ENCODE data around the gene EEF1AKMT2.

The EEF1AKMT2 gene

DNA sequence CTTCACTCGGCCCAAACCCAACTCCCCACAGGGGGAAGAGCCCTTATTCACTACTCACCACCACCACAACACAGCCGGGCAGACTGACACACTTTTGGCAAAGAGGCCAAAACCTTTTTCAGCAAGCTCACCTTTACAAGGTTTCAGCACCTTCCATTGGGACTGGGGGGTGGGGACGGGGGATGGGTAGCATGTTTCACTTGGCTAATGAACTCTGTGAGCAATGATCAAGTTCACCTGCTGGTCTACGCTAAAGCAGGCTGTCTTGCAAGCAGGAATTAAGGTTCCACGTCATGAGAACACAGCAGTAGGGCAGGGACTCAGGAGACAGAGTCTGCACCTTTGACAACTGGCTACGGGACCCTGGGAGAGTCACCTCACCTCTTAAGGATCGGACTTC lies 54.5 kb downstream of the EEF1AKMT2 start:
- no peak for DNase-seq

DNA sequence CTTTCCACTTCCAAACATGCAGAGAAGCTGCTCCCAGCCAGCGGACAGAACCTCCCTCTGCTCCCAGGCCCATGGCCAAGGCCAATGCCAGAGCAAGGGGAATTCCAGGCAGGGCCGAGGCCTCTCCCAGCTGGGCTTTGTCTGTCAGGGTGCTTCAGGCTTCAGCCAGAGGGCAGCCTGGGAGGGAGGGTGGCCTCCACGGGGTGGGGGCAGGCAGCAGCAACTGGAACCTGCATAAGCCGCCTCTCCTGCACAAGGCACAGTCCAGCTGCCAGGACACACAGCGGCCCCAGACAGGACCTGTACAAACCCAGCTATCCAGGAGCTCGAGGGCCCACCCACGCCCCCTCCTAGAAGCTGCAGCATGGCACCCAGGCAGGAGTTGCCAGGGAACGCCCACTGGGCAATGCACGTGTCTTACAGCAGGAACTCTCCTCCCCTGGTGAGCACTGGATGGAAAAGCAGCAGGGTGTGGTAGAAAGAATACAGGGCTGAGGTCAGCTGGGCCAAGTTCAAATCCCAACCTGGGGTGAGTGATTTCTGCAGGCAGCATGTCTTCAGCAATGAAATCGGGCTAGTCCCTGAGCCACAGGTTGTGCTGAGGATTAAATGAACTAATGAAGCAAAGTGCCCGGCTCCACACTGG lies 55.1 kb downstream of the EEF1AKMT2 start:
- DNase-seq = no peak

DNA sequence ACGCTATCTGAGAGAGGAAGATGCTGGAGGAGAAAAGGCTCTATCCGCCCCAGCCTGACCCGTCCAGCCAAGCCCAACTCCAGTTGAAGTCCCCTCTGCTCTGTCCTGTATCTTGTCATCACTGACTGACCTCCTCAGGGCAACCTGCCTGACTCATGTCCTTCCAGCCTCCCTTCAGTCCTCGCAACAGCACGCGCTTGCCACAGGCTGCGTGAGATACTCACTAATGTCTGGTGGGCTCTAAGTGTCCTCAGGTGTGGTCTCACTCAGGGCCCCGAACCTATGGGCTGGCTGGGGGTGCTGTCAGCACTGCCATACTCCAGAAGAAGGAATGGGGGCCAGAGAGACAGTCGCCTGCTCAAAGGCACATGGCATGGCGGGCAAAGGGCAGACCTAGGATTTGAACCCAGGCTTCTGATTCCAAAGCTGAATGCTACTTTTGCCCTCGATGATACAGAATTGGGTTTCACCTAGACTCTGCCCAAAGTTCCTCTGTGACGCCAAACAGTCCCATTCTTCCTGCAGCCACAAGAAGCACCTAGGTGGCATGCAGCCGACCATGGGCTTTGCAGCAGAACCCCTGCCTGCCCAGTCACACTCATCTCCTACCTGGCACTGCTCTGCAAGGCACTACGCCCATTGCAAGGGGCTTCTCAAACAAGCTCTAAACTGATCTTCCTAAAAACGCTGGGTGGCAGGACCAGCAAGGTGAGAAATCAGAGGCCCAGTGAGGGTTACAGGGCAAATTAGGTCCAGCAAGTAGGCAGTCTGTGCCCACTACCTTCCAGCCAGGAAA lies 56.0 kb downstream of the EEF1AKMT2 start:
- no peak for DNase-seq

DNA sequence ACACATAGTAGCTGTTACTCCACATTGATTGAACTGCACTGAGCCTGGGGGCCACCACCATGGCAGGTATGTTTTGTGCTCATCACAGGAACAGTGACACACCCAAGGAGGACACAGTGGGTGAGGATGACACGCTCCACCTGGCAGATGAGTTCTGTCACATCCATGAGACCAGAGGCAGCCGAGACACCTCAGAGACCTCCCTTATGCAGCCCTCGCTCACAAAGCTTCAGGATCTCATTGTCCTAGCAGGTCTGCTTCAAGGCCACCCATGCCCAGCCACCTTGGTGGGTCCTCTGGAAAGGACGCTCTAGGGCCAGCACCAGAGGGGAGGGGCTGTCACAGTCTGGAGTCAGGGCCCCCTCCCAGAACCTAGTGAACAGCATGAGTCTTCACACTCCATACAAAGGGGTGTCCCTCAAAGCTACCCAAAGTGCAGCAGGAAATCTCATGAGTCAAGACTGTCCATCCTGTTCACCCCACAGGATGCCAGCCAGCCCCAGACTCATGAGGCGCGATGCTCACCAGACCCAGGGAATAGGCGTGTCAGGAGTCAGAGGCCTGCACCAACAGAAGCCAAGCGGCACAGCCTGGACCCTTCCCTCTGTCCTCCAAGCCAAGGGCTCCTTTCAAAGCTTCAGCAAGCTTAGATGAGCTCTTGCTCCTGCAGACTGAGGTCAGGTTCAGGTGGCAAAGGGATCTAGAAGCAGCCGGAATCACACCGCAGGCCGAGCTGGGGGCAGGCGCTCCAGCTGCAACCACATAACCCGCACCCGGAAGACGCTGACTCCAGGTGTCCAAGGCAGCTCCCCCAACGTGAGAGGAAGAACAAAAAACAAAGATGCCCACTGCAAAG lies 57.1 kb downstream of the EEF1AKMT2 start:
- peak in 1 of 5 donors; percentile 72 for DNase-seq

DNA sequence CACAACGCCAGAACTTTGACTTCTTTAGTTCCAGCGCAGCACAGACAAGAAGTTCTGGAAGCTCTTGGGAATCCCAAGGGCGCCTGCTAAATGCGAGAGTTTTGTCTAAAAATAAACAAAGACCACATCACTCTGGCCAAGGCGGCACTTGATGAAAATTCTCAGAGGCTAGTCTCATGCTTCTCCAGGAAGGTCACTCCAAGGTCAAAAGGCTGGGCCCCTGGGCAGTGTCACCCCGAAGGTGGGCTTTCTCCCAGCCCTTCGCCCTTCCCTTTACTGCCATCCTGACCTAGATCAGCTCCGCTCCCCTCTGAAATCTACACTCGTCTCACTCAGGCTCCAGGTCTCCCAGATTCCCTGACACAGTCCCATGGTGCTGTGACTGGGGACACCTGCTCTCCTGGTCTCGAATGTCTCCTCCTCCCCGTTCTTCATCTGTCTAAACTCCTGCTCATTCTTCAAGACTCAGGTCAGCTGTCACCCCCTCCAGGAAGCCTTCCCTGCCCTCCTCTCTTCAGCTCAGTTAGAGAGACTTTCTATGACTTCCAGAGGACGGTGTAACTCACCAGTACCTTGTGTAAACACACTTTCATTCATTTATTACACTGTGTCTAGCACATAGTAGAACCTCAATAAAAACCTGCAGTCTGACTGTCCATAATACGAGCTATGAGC lies 58.0 kb downstream of the EEF1AKMT2 start:
- DNase-seq = no peak

DNA sequence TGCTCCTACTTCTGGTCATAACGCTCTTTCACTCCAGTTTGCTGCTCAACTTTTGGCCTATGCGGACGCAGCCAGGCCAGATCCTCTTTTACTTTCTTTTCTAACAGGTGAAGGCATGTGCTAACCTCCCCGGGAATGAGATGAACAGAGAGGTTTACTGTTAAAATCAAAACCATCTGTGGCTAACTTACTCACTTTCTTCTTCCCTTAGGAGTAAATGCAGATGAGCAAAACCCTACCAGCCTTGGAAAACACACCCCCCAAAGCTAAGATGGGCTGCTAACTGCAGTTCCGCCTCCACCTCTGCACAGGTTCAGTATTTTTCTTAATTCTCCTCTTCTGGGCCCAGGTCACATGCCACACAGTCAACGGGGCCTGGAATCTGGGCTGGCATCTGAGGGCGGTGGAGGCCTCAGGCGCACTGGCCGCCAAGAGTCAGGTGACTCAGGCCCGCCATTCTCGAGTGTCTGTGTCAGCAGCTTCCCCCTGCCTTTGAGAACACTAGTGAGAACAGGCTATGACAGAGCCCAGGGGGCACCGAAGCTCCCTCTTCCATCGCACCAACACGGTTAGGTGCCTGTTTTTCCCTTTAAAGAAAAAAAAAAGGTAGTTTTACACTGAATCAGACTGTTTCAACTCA lies 58.6 kb downstream of the EEF1AKMT2 start:
- peak in 3 of 5 donors; percentile 42 to 71 (median 45) for DNase-seq

DNA sequence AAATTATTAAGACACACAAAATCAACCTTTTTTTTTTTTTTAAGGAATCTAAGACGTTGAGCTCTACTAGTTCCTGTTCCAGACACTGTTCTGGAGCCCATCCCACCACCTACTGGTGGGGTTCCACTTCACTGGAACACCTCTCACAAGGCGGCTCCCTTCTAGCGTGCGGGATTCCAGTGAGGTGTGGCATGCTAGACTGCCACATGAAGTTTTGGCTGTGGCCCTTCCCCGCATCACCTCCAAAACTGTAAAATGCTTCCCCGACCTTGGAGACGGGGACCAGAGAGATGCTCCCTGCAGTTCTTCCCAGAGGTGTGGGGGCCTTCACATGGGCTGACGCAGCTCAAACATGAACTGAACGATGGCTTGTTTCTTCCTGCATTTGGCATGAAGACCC lies 60.1 kb downstream of the EEF1AKMT2 start:
- DNase-seq = no peak

DNA sequence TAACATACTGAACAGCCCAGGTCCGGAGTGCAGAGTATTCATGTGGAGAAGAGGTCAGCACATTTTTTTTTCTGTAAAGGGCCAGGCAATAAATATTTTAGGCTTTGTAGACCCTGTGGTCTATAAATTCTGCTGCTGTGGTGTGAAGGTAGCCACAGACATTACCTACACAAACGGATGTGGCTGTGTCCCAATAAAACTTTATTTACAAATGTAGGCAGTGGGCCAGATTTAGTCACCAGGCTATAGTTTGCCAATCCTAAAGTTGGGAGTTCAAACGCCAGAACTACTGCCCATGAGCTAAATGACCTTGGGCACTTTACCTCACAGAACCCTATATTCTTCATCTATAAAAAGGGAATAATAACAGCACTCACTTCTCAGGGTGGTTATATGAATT lies 60.9 kb downstream of the EEF1AKMT2 start:
- no peak for DNase-seq

DNA sequence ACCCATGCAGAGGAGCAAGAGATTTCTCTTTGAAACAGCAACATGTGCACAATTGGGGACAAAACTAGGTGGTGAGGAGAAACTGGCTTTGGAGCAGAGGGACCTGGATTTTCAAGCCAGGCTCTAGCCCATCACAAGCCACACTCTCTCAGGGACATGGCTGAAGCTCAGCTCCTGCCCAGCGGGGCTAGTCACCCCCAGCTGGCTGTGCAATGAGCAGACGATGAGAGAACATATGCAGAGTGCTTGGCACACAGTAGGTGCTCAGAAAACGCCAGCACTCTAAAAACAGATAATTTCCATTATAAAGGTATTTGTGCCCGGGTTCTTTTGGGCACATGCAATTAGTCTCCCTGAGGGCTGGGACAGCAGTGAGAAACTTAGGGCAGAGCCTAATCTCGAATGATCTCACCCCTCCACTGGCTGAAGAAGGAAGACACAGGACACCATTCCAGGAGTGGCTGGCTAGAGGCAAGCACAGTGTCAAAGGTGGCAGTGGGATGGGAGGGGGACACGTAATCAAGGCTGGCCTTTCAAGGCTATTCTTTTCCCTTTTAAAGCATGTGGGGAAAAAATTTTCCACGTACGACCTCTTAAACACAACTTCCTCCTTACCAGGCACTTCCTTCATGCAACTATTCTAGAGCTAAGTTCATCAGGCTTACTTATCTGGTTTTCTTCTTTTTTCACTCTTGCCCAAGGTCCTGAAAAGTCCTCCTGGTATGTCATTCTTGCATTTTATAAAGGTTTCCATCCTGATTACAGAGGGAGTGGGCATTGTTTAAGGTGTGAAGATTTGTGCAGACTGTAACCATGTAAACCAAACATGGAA lies 62.6 kb downstream of the EEF1AKMT2 start:
- no peak for DNase-seq

DNA sequence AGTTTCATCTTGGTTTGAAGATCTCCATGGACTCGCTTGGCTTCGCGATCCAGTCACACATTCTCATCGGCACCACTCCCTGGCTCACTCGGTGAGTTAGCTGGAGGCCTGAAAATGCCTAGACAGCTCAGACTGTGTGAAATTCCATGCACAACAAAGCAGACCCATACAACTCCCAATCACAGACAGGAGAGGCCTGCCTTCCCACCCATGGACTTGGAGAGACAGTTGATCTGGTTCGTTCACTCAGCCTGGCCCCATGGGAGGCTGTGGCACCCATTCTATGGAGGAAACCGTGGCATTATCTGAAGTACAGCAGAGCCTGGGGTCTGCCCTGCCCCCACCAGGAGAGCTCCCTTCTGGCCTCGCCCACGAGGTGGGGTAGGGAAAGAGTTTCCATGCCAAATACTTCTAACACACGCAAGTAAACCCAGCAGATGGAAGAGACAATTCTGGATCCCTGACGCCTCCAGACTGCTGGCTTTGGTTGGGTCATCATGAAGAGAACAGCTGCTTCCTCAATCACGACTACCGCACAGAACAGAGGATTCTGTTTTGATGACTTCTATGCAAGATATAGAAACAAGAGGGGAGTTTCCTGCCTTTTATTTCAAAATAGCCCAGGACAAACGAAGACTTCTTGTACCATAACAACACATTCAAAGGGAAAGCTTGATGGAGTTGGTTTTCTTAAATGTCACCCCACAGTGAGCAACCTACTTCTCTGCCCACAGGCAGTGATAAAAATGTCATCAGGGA lies 63.4 kb downstream of the EEF1AKMT2 start:
- no peak for DNase-seq

DNA sequence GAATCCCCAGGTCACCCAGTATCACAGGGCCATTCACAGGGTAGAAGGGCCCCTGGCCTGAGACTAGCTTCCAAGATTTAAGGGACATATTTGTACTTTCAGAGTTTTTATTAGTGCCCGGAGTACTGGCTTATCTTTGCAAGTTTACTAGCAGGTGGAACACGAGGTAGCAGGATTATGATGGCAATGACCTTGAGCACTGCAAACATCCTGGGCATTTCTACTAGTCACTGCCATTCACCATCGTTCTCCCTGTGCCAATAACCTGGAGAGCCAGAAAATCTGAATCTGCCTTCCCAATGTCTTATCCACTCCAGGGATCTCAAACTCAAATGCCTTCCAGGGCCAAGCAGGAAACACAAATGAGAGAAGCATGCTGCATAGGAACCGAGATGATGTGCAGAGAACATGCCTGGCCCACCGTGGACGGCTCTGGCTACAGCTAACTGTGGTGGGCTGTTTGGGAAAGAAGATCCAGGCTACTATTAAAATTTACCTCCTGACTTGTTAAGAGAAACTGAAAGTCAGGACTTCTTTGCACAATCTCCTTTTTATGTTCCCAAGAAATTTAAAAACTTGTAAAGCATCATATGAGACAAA lies 64.2 kb downstream of the EEF1AKMT2 start:
- DNase-seq = no peak

DNA sequence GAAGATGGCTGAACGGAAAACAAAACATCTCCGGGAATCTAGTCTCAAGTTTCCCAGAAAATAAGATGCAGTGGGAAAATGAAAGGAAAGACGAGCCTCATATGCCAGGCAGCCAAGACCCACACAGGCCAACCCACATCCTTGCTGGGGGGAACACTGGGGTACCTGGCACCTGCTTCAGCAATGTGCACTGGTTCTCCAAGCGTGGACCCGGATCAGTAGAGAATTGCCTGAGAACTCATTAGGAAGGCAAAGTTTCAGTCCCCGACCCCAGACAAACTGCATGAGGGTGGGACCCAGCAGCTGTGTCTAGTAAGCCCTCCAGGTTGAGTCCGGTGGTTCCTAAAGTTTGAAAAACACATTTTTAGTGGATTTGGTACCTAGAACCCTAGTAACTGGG lies 65.9 kb downstream of the EEF1AKMT2 start:
- DNase-seq = no peak

DNA sequence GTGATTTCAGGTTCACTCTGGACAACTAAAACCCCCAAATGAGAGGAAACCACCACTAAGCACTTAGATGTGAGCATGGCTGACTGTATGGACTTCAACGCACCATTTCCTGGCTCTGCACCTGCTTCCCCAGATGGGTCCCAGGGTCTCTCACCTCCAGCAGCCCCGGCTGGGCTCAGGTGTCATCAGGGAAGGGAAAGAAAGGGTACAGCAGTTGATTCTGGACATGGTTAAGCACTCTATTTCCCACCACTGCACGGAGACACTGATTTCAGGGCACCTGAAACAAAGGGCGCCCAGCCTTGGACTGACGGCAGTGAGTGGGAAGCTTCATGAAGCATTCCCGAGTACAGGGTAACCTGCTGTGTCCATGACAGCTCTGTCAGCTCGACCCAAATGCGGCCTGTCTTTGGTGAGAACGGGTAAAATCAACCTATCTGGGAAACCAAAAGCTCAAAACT lies 66.5 kb downstream of the EEF1AKMT2 start:
- no peak for DNase-seq

DNA sequence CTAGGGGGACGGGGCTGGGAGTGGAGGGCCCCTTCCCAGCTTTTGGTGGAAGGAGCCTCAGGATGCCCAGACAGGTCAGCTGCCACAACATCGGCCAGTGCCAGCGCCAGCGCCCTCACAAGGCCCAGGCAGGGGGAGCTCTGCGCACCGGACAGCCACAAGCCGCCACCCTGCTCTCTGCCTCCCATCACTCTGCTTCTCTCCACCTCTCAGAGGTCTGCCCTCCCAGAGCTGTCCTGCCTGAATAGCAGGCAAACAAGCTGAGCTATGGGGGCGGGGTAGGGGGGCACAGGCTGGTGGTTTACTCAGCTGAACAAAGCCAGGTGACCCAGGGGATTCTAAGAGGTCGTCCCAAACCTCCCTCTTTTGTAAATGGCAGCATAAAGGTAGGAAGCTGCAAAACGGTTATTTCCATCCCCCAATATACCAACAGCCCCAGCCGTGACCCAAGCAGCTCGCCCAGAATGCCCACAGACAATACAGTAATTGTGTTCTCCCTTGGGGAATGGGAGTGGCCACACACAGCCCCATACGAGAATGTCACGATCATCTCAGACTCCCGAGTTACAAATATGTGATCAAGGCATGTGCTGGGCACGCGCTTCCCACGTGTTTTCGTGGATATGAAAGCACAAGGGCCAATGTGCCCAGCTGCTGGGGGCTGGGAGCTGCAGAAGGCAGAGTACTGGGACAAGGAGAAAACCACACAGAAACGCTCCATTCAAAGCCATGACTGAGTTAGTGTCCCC lies 67.2 kb downstream of the EEF1AKMT2 start:
- DNase-seq = no peak

DNA sequence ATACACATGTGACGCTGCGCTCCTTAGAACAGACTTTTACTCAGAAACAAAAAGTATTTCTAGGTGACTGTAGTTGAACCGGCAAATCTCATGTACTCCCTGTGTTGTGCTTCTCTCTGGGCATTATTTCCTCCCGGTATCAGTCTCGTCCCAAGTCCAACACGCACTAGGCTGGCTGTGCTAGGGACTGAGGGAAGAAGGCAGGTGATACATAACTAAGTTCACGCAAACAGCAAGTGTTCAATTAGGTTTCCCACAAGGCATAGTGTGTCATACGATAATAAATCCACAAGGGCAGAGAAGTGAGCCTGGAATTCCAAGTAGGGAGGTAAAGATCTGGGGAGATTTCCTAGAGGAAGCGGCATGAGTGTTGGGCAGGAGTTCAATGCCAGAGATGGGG lies 67.9 kb downstream of the EEF1AKMT2 start:
- no peak for DNase-seq

DNA sequence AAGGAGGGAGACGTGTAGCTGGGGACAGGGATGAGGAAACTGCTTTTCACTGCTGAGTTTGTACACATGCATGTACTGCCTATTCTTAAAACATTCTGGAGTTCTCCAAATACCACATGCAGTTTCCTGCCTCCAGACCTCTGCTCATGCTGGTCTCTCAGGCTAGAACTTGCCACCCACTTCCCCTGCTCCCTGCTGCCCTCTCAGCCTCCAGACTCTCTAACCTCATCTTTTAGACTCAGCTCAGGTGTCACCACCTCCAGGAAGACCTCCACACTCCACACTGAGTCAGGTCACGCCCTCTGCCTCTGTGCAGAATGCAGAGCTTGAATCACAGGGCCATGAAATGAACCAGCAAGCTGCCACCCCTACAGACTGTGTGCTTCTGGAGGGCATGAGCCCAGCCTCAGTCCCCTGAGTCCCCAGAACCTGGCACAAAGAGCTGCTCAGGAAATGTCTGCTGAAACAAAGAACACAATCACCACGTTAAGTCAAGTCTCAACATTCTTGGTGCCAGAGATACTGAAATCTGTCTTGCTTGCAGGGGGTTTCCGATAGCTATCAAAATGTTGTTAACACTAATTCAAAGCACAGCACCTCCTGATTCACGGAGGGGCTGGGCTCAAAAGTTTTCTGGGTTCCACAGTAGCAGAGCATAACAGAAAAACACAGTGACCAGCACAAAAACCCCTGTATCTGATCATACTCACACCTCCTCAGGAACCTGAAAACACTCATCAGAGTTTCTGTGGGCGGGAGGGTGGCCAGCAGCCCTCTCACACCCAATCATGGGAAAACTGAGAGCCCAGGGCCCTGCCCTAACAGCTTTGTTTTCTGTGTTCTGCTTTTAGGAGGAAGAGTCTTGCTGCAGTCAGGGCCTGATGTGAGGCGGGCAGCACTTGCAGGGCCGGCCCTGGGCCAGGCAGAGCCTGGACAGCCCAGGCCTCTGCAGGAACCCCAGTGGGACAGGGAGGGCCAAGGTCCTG lies 68.6 kb downstream of the EEF1AKMT2 start:
- peak in 1 of 5 donors; percentile 67 for DNase-seq

DNA sequence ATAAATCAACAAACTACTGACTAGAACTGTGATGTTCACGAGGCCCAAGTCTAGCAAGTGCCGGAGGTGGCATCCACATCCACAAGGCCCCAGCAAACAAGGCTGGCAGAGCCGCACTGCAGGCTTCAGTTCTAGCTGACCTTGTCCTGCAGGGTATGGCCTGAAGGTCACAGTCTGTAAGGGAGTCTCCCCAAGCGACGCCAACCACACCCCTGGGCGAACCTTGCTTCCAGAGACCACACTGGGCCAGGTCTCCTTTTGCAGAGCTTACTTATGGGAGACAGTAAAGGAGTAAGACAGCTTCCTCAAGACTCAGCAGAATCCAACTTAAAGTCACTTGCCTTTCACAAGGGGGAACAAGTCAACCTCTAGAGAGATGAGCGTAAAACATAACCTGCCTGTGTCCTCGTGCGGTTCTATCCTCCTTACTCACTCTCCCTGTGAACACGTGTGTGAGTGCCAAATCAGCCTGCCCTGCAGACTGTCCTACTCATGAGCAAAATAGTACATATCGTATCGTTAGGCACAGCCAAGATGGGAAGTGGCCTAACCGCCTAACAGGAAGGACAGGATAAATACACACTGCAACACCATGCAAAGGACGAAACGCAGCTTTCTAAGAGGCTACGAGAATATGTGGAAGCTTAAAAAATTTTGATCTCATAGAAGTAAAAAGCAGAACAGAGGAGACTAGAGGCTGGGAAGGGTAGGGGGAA lies 70.2 kb downstream of the EEF1AKMT2 start:
- no peak for DNase-seq
